ENCODE results near the gene ASTN2.

DNA sequence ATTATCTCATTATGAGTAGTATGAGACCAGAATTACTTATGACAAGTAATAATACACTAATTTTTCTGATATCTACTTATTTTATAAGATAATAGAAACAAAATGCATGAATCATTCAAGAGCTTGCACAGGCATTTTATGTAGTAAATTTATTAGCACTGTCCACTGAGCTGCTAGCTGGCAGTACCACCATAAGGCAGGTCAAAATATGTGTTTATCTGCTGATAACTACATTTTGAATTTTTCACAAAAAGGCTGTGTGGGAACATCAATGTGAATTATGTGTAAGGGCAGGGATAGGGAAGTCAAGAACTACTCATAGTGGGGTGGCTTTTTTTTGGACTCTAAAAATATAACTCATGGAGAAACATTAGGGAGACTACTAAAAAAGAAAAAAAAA lies 1011.7 kb downstream of the ASTN2 start:
- TF ChIP-seq CTCF (IDR thresholded peaks at IDR 0.05) (no peak), POLR2A (IDR thresholded peaks at IDR 0.05) (no peak)

Measured in right lobe of liver (tissue), 4 donors.